ENCODE data around the gene MTMR10. TPM values are rescaled to one million over a fixed set of nuclear protein-coding genes. Genes with fewer than 3 reads are reported as not detected.

MTMR10 gene
- total RNA-seq, 1 experiment from 2014 or later, result 19.5 TPM

DNA sequence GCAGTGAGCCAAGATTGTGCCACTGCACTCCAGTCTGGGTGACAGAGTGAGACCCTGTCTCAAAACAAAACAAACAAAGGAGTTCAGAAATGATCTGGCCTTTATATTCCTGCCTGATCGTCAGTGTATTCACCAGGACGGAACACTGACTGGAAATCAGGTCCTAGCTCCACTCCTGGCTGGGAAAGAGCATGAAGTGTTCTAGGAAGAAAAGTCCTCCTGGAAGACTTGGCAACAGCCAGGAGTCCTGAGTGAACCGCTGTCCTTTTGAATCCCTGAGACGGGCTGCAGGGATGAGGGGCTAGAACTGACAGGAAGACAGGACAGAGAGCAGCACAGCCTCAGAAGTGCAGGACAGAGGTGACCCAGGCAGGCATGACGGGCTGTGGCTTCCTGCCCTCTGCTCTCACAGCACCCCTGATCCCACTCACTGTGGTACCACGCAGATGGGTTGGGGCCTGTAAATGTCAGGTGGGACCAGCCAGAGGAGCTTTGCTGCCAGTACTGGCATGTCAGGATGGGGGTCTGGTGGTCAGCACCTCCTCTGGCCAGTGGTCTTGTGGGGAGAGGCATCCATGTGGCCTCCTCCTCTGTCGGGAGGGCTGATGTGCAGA, 64.2 kb downstream of the MTMR10 start:
- ATAC-seq (0 out of 2 replicates have a peak, but pooled peaks have one; percentile 57), DNase-seq (ENCODE audit: low read depth, low spot score) (no peak)
- intact Hi-C loops (cut with micrococcal nuclease; ENCODE audit: unreplicated experiment) (no loop called here), in situ Hi-C loops (cut with HindIII; ENCODE audit: low pct_unique_long_range_greater_than_20kb, low sequenced_read_pairs) (no loop called here)
- no peaks in the 10 kb centered on the region; the same call in 1 of the 2 replicates for H3K36me3 ChIP-seq (ENCODE audit: control insufficient read depth, insufficient read depth, low read length)
- CTCF ChIA-PET, result no interaction called here
- H3K27ac ChIP-seq (ENCODE audit: low read length), result no peak overlapping the region
- POLR2A ChIA-PET, result no interaction called here
- no TSS peak for BruUV-seq (replicated peaks)
- H3K9me3 ChIP-seq (ENCODE audit: control insufficient read depth, insufficient read depth, low read depth, low read length), result no peaks in the 10 kb centered on the region
- no peaks in the 10 kb centered on the region for H3K27me3 ChIP-seq (ENCODE audit: control insufficient read depth, insufficient read depth, low read length)
- no peak for TF ChIP-seq TCF7L2 (IDR thresholded peaks at IDR 0.05; ENCODE audit: low read depth, low read length)
- no peaks in the 10 kb centered on the region for H3K4me1 ChIP-seq (ENCODE audit: control insufficient read depth, insufficient read depth, low read length)
- no peak overlapping the region for H3K4me3 ChIP-seq (ENCODE audit: low read depth in 2 of 2, low read length in 2 of 2)

DNA sequence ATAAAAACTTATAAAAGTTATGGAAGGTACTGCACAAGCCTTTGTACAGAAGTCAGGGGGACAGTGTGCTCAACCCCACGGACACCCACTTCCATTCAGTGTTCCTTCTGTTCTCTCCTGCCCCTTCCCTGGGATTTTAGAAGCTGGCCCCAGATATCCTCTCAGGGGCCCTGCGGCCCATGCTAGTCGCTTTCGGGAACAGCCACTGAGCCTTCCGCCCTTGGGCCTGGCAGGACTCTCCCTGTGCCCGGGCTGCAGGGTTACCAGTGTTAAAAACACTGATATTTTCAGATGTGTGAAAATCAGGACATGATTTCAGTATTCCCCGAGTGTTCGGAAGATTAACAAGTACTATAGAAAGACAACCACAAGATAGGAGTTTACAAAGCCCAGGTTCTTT, 65.3 kb downstream of the MTMR10 start:
- Histone ChIP-seq H3K36me3 (ENCODE audit: control insufficient read depth, insufficient read depth, low read length) (no peaks in the 10 kb centered on the region; the same call in 1 of the 2 replicates), H3K4me3 (ENCODE audit: low read depth in 2 of 2, low read length in 2 of 2) (no peak overlapping the region), H3K4me1 (ENCODE audit: control insufficient read depth, insufficient read depth, low read length) (no peaks in the 10 kb centered on the region), H3K27me3 (ENCODE audit: control insufficient read depth, insufficient read depth, low read length) (no peaks in the 10 kb centered on the region), H3K9me3 (ENCODE audit: control insufficient read depth, insufficient read depth, low read depth, low read length) (no peaks in the 10 kb centered on the region), H3K27ac (ENCODE audit: low read length) (no peak overlapping the region)
- TF ChIP-seq POLR2AphosphoS5 (IDR thresholded peaks at IDR 0.05; ENCODE audit: low read depth, low read length) (no peak), SIN3A (IDR thresholded peaks at IDR 0.05; ENCODE audit: borderline replicate concordance, insufficient read depth, low read depth, low read length) (no peak), TCF7L2 (IDR thresholded peaks at IDR 0.05; ENCODE audit: low read depth, low read length) (no peak)
- TF ChIP-seq, protein P1, sequence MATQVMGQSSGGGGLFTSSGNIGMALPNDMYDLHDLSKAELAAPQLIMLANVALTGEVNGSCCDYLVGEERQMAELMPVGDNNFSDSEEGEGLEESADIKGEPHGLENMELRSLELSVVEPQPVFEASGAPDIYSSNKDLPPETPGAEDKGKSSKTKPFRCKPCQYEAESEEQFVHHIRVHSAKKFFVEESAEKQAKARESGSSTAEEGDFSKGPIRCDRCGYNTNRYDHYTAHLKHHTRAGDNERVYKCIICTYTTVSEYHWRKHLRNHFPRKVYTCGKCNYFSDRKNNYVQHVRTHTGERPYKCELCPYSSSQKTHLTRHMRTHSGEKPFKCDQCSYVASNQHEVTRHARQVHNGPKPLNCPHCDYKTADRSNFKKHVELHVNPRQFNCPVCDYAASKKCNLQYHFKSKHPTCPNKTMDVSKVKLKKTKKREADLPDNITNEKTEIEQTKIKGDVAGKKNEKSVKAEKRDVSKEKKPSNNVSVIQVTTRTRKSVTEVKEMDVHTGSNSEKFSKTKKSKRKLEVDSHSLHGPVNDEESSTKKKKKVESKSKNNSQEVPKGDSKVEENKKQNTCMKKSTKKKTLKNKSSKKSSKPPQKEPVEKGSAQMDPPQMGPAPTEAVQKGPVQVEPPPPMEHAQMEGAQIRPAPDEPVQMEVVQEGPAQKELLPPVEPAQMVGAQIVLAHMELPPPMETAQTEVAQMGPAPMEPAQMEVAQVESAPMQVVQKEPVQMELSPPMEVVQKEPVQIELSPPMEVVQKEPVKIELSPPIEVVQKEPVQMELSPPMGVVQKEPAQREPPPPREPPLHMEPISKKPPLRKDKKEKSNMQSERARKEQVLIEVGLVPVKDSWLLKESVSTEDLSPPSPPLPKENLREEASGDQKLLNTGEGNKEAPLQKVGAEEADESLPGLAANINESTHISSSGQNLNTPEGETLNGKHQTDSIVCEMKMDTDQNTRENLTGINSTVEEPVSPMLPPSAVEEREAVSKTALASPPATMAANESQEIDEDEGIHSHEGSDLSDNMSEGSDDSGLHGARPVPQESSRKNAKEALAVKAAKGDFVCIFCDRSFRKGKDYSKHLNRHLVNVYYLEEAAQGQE (IDR thresholded peaks at IDR 0.05; ENCODE audit: insufficient read depth in 1 of 2, low read depth in 2 of 2, low read length in 1 of 2), result no peak
- TF ChIP-seq, protein P2, sequence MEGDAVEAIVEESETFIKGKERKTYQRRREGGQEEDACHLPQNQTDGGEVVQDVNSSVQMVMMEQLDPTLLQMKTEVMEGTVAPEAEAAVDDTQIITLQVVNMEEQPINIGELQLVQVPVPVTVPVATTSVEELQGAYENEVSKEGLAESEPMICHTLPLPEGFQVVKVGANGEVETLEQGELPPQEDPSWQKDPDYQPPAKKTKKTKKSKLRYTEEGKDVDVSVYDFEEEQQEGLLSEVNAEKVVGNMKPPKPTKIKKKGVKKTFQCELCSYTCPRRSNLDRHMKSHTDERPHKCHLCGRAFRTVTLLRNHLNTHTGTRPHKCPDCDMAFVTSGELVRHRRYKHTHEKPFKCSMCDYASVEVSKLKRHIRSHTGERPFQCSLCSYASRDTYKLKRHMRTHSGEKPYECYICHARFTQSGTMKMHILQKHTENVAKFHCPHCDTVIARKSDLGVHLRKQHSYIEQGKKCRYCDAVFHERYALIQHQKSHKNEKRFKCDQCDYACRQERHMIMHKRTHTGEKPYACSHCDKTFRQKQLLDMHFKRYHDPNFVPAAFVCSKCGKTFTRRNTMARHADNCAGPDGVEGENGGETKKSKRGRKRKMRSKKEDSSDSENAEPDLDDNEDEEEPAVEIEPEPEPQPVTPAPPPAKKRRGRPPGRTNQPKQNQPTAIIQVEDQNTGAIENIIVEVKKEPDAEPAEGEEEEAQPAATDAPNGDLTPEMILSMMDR (IDR thresholded peaks at IDR 0.05), result no peak
- ATAC-seq (no peak), DNase-seq (ENCODE audit: low read depth, low spot score) (no peak)
- in situ Hi-C loops (cut with HindIII; ENCODE audit: low pct_unique_long_range_greater_than_20kb, low sequenced_read_pairs) (no loop called here), intact Hi-C loops (cut with micrococcal nuclease; ENCODE audit: unreplicated experiment) (no loop called here)
- ChIA-PET POLR2A (no interaction called here), CTCF (no interaction called here)
- no TSS peak for BruUV-seq (replicated peaks)

DNA sequence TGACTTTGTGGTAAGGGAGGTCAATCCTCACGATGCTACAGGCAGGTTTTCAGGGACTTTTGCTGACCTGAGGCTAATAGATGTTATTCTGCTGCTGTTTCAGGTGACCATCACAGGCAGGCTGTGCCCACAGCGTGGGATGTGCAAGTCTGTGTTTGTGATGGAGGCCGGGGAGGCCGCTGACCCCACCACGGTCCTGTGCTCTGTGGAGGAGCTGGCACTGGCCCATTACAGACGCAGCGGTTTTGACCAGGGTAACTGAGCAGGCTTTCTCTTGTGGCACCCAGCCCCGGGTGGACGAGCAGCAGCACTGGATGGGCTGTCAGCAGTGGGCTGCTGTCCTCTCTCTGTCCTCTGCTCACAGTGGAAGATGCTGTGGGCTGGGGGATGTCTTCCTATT, 65.7 kb downstream of the MTMR10 start:
- Histone ChIP-seq H3K4me1 (ENCODE audit: control insufficient read depth, insufficient read depth, low read length) (no peaks in the 10 kb centered on the region), H3K27ac (ENCODE audit: low read length) (no peak overlapping the region), H3K4me3 (ENCODE audit: low read depth in 2 of 2, low read length in 2 of 2) (no peak overlapping the region), H3K27me3 (ENCODE audit: control insufficient read depth, insufficient read depth, low read length) (no peaks in the 10 kb centered on the region), H3K36me3 (ENCODE audit: control insufficient read depth, insufficient read depth, low read length) (no peaks in the 10 kb centered on the region; the same call in 1 of the 2 replicates), H3K9me3 (ENCODE audit: control insufficient read depth, insufficient read depth, low read depth, low read length) (no peaks in the 10 kb centered on the region)
- no peak for ATAC-seq
- TF ChIP-seq TCF7L2 (IDR thresholded peaks at IDR 0.05; ENCODE audit: low read depth, low read length) (no peak), POLR2AphosphoS5 (IDR thresholded peaks at IDR 0.05; ENCODE audit: low read depth, low read length) (no peak), SIN3A (IDR thresholded peaks at IDR 0.05; ENCODE audit: borderline replicate concordance, insufficient read depth, low read depth, low read length) (no peak)
- TF ChIP-seq, protein P1 (IDR thresholded peaks at IDR 0.05; ENCODE audit: insufficient read depth in 1 of 2, low read depth in 2 of 2, low read length in 1 of 2), result no peak
- TF ChIP-seq, protein P2 (IDR thresholded peaks at IDR 0.05), result no peak
- no peak for DNase-seq (ENCODE audit: low read depth, low spot score)
- no TSS peak for BruUV-seq (replicated peaks)
- ChIA-PET POLR2A (no interaction called here), CTCF (no interaction called here)
- in situ Hi-C loops (cut with HindIII; ENCODE audit: low pct_unique_long_range_greater_than_20kb, low sequenced_read_pairs) (no loop called here), intact Hi-C loops (cut with micrococcal nuclease; ENCODE audit: unreplicated experiment) (no loop called here)

All from Panc1 (cell line).